M059J (cell line): ENCODE results near the gene DEDD. TPM values are rescaled to one million over a fixed set of nuclear protein-coding genes. Genes with fewer than 3 reads are reported as not detected.

ENCODE experiments used
- DNase-seq: peaks from one replicate; pipeline ENCODE4 v3.0.0-alpha.2; 2012; ENCODE audit warnings: low read depth
- total RNA-seq: library from RNA; depleted of rRNA; stranded (reverse); fragments of >200 nt; shearing (Covaris generic); gene quantifications from 2 replicates; pipeline ENCODE4 v1.2.3, GENCODE V29; 2014; rRNA removed

DEDD gene, protein sequence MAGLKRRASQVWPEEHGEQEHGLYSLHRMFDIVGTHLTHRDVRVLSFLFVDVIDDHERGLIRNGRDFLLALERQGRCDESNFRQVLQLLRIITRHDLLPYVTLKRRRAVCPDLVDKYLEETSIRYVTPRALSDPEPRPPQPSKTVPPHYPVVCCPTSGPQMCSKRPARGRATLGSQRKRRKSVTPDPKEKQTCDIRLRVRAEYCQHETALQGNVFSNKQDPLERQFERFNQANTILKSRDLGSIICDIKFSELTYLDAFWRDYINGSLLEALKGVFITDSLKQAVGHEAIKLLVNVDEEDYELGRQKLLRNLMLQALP
- total RNA-seq, result 34.0 and 36.6 TPM in 2 replicates

- DNase-seq, result peak; percentile 97
Measured at GRCh38 chr1:161132410-161133219, at the start of gene DEDD. Gene DEDD (minus strand): TSS chr1:161132667. CDS start chr1:161124462, 8,205 bp downstream.

- peak; percentile 67 for DNase-seq
Measured at GRCh38 chr1:161182214-161182613, 49.7 kb upstream of the DEDD start.

GRCh38 chr1:161180639-161181038, 48.2 kb upstream of the DEDD start:
- DNase-seq, result peak; percentile 42

DNA sequence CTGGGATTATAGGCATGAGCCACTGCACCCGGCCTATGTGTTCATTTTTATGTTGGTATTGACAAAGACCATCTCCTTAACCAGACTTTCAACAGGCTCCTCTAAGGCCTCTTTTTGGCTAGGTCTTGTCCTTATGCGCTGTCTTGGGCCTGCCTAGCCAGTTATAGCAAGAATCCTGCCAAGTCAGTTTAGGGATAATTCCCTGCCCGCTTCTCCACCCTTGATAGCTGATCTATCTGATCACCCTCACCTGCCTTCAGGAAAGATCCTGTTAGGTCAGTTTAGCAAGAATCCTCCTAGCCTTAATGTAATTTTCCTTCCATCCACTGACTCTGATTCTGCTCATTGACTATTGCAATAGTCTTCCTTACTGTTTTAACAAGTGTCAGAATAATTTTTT, 47.2 kb upstream of the DEDD start:
- no peak for DNase-seq

GRCh38 chr1:161177936-161178244, 45.4 kb upstream of the DEDD start:
- DNase-seq, result no peak

GRCh38 chr1:161177112-161177935, 44.9 kb upstream of the DEDD start, which contains the start of gene B4GALT3:
Gene B4GALT3 (minus strand): TSS chr1:161177507. CDS start chr1:161176060, 1,447 bp downstream.
- peak; percentile 68 for DNase-seq

GRCh38 chr1:161176468-161177111, 44.1 kb upstream of the DEDD start:
- no peak for DNase-seq

DNA sequence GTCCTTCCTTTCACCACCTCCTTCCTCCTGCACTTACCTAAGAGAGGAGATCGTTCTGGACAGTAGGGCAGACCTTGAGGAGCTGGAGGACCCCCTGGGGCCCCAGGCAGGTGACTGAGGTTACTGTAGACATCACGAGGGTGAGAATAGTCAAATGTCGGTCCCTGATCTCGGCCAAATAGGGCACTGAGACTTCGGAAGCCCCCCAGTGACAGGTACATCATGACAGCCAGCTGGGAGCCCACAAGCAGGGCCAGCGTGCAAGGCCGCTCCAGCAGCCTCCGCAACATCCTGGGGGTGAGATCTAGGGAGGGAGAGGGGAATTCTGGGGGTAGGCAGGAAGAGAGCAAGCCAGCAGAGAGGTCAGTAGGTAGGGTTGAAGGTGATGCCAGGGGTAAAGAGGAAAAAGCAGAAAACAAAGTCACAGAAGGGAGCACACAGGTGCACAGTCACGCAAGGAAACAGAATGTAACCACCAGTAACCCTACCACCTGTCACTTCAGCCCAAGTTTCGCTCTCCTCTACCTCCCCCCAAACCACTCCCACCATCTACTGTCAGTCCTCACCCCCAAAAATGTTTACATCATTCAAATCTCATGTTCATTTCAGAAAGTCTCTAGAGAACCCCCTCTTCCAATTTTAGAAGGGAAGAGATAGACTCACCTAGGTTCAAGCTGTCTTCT, 43.4 kb upstream of the DEDD start:
- no peak for DNase-seq

DNA sequence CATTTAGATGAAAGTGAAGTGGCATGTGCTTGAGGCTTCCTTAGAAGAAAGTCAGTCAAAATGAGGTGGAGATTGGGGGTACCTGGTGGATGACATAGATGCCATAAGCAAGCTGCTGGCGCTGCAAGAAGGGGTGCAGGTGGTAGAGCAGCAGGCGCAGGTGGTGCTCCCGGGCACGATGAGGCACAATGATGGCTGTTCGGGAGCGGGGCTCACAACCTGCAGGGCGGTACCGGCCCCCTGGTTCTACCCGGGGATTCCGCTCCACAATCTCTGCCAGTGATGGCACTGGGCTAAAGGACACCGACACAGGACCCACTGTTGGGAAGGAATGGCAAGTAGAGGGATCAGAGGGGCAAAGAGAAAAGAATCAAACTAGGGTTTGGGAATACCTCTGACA, 42.4 kb upstream of the DEDD start:
- DNase-seq, result no peak

DNA sequence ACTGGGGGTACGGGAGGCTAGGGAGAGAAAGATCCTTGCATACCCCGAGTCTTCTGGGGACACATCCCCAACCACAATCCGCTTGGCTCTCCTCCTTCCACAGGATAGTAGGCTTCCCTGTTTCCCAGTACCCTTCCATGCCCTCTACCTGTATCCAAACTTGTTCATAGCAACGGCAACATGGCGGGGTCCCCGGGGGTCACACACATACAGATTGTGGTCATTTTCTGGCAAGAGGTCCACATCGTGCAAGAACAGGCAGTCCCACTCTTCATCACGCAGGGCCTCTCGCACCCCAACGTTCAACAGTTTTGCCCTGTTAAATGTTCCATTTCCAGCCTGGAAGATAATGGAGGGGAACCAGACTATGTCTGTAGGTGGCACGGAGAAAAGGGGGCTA, 41.2 kb upstream of the DEDD start:
- DNase-seq, result no peak

GRCh38 chr1:161172776-161173376, 40.4 kb upstream of the DEDD start:
- DNase-seq, result peak; percentile 56

GRCh38 chr1:161172349-161172748, 39.9 kb upstream of the DEDD start:
- DNase-seq, result no peak

DNA sequence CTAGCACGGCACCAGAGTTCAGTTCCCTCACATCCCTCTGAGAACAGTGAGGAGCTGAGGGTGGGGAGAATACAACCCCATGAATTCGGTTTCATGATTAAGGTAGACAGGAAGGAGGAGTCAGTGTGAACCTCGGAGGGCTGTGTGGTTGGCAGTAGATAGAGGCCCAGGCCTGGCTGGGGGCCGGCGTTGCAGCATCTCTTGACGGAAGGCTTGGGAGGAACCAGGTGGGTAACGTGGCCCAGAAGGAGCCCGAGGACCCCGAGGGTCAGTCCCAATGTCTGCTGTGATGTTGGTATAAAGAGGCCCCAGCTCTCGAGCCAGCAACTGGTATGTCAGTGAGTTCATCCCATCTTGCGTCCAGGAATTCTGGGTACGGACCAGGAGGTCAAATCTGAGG, 39.2 kb upstream of the DEDD start:
- no peak for DNase-seq

DNA sequence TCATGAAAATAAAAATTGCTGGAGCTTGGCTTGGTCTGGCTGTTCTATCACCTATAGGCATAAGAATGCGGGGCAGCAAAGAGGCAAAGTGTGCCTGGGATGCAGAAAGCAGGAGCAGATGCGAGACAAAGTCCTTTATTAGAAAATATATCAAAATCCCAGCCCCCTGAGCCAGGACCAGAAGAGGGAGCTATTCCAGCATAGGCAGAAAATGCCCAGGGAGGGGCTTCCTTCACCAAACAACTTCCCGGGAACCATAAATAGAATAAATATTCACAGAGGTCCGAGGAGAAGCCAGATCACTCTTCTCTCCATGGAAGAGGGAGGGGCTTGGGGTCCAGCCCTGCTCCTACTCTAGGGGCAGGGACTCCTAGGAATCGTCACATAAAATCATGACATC, 38.7 kb upstream of the DEDD start:
- no peak for DNase-seq

- no peak for DNase-seq
Measured at GRCh38 chr1:161168906-161169305, 36.4 kb upstream of the DEDD start.

GRCh38 chr1:161166669-161167548, 34.4 kb upstream of the DEDD start:
- no peak for DNase-seq

DNA sequence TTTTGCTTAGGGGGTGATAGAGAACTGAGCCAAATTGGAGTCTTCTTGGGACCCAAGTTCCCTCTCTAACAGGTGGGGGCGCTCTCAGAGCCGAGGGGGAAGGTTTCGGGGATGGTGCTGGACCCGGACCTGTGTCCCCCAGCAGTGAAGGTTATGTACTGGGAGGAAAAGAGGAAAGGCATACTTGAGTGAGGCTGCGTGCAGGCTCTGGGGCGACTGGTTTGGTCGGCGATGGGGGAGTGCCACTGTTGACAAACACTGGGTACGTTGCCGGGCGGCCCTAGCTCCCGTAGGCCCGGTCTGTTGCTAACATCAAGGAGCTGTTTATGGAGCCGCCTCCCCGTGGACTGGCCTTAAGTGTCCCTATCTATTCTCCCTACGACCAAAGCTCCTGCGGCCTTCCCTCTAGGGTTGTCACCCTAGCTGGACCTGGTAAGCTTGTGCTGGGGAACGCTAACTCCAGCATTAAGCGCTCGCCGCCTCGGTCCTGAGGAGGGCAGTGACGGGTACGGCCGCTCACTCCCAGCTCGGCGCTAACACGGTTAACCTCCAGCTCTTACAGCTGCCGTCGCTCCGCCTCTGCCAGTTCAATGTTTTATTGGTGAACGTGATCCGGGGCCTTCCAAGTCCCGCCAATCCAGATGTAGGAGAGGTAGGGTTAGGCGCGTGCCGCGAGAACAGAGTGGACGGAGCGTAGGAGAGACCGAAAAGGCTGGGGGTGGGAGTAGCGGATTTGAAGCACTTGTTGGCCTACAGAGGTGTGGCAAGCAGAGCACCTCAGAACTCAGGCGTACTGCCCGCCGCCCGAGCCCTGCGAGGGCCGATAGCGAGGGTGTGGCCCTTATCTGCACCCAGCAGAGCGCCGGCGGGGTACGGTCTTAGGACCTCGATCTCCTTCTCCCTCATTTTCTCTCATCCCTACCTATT, 33.5 kb upstream of the DEDD start, which contains the start of gene PPOX:
Gene PPOX, plus strand, starts transcription at position 685 of the 927 bp plus-strand sequence. CDS start 422 bp downstream, outside the sequence.
- peak; percentile 99 for DNase-seq

- no peak for DNase-seq
Measured at GRCh38 chr1:161164901-161165610, 32.6 kb upstream of the DEDD start.
